H1 (cell line): Measurements from ENCODE around the gene CUTA. TPM values are rescaled to one million over a fixed set of nuclear protein-coding genes. Genes with fewer than 3 reads are reported as not detected.

ENCODE experiments used
- CTCF ChIA-PET: fragments of 300-600 bp; sonication (Branson Sonifier 250); formaldehyde crosslinking; loops from one replicate; lab custom pipeline; 2021; ENCODE audit not compliant: partially characterized antibody; lab: Charles Lee
- POLR2A ChIA-PET: fragments of 300-600 bp; sonication (Branson Sonifier 250); formaldehyde crosslinking; loops from one replicate; lab custom pipeline; 2021; ENCODE audit warnings: inconsistent platforms; ENCODE audit not compliant: partially characterized antibody; lab: Charles Lee
- DNase-seq, 2 experiments: peaks; one replicate each; pipeline versions ENCODE4 v3.0.0 to v3.0.0-alpha.2; 2010 to 2022; ENCODE audit warnings: low spot score in 2 of 2, low read depth in 1 of 2, mixed read lengths in 1 of 2
- FAIRE-seq: peaks from 2 replicates; lab custom pipeline; 2011; peaks lifted over from hg19 to GRCh38; lab: Jason Lieb, UNC
- H2AFZ ChIP-seq: 2 replicates; pipeline ENCODE4 v1.8.1; 2012; ENCODE audit warnings: low read length, inconsistent platforms
- H2AK5ac ChIP-seq: 2 replicates; pipeline ENCODE4 v1.6.1; 2013; ENCODE audit warnings: low read depth, low read length
- H2BK120ac ChIP-seq: replicated peaks from 2 replicates; pipeline ENCODE3; 2013; ENCODE audit warnings: low read depth, low read length, inconsistent platforms
- H2BK12ac ChIP-seq: 2 replicates; pipeline ENCODE4 v1.6.1; 2013; ENCODE audit warnings: low read depth, low read length
- H2BK15ac ChIP-seq: 2 replicates; pipeline ENCODE4 v1.6.1; 2013; ENCODE audit warnings: low read length
- H2BK20ac ChIP-seq: 2 replicates; pipeline ENCODE4 v1.6.1; 2013; ENCODE audit warnings: low read length
- H2BK5ac ChIP-seq: 2 replicates; pipeline ENCODE4 v1.6.1; 2013; ENCODE audit warnings: low read depth, low read length
- H3K14ac ChIP-seq: 2 replicates; pipeline ENCODE4 v1.6.1; 2013; ENCODE audit warnings: inconsistent platforms; ENCODE audit not compliant: insufficient read length
- H3K18ac ChIP-seq: 2 replicates; pipeline ENCODE4 v1.6.1; 2013; ENCODE audit warnings: low read length; ENCODE audit errors: extremely low read depth
- H3K23ac ChIP-seq: 2 replicates; pipeline ENCODE4 v1.6.1; 2013; ENCODE audit warnings: inconsistent platforms; ENCODE audit not compliant: insufficient read length
- H3K23me2 ChIP-seq: 2 replicates; pipeline ENCODE4 v1.6.1; 2013; ENCODE audit warnings: low read depth, low read length
- H3K27ac ChIP-seq: 2 replicates; pipeline ENCODE4 v1.6.1; 2011; ENCODE audit warnings: low read depth, low read length, inconsistent platforms
- H3K27me3 ChIP-seq, 4 experiments: replicated peaks in 1 of 4; 1 replicate in 1 of 4; 2 replicates in 3 of 4; pipeline versions ENCODE4 v1.6.1 to v1.8.1; 2011 to 2013; ENCODE audit warnings: low read length in 3 of 4, mild to moderate bottlenecking in 3 of 4, inconsistent platforms in 2 of 4, mixed read lengths in 2 of 4, moderate library complexity in 1 of 4; ENCODE audit not compliant: control insufficient read depth in 3 of 4, insufficient read depth in 3 of 4; ENCODE audit errors: extremely low read depth in 1 of 4
- H3K36me3 ChIP-seq, 4 experiments: 2 replicates each; pipeline versions ENCODE4 v1.6.1 to v1.8.1; 2011 to 2013; ENCODE audit warnings: mild to moderate bottlenecking in 4 of 4, low read length in 3 of 4, moderate library complexity in 2 of 4, control low read depth in 1 of 4, inconsistent platforms in 1 of 4; ENCODE audit not compliant: insufficient read depth in 4 of 4, control insufficient read depth in 2 of 4
- H3K4ac ChIP-seq: replicated peaks from 2 replicates; pipeline ENCODE3; 2013; ENCODE audit warnings: low read length, low read depth, mixed read lengths, inconsistent platforms; ENCODE audit not compliant: insufficient read length
- H3K4me1 ChIP-seq, 4 experiments: replicated peaks in 1 of 4; 1 replicate in 1 of 4; 2 replicates in 3 of 4; pipeline versions ENCODE4 v1.6.1 to v1.8.1; 2011 to 2013; ENCODE audit warnings: low read length in 3 of 4, inconsistent platforms in 2 of 4, mixed read lengths in 1 of 4; ENCODE audit not compliant: insufficient read depth in 4 of 4, control insufficient read depth in 3 of 4
- H3K4me2 ChIP-seq, 2 experiments: 2 replicates each; pipeline versions ENCODE4 v1.6.1 to v1.8.1; 2011 to 2013; ENCODE audit warnings: low read depth in 2 of 2, low read length in 2 of 2, control low read depth in 1 of 2, inconsistent platforms in 1 of 2, mild to moderate bottlenecking in 1 of 2; ENCODE audit not compliant: insufficient read depth in 1 of 2
- H3K4me3 ChIP-seq, 4 experiments: fragments of 200-600, 300-600 bp in 1 of 4; sonication (generic), shearing (Covaris generic), sonication (Bioruptor Twin) in 1 of 4; 2 replicates each; pipeline versions ENCODE4 v1.5.1 to v1.8.1; 2011 to 2016; ENCODE audit warnings: low read length in 4 of 4, low read depth in 3 of 4, control low read depth in 2 of 4, inconsistent platforms in 2 of 4, mild to moderate bottlenecking in 2 of 4, mixed read lengths in 1 of 4, moderate library complexity in 1 of 4; ENCODE audit not compliant: insufficient read depth in 2 of 4; ENCODE audit errors: extremely low read depth in 1 of 4
- H3K56ac ChIP-seq: replicated peaks from 2 replicates; pipeline ENCODE3; 2013; ENCODE audit warnings: low read depth, mild to moderate bottlenecking, mixed read lengths, low read length, inconsistent platforms; ENCODE audit not compliant: insufficient read length
- H3K79me1 ChIP-seq: 2 replicates; pipeline ENCODE4 v1.6.1; 2013; ENCODE audit warnings: low read depth, low read length, control low read depth
- H3K79me2 ChIP-seq, 2 experiments: 2 replicates each; pipeline versions ENCODE4 v1.6.1 to v1.8.1; 2012 to 2013; ENCODE audit warnings: low read length in 2 of 2, mild to moderate bottlenecking in 2 of 2, inconsistent platforms in 1 of 2; ENCODE audit not compliant: insufficient read depth in 2 of 2, control insufficient read depth in 1 of 2
- H3K9ac ChIP-seq, 4 experiments: replicated peaks in 1 of 4; 1 replicate in 1 of 4; 2 replicates in 3 of 4; pipeline versions ENCODE4 v1.6.1 to v1.8.1; 2011 to 2013; ENCODE audit warnings: low read depth in 3 of 4, low read length in 3 of 4, control low read depth in 2 of 4, mild to moderate bottlenecking in 2 of 4, moderate library complexity in 2 of 4, inconsistent platforms in 1 of 4; ENCODE audit errors: extremely low read depth in 1 of 4
- H3K9me3 ChIP-seq, 2 experiments: 2 replicates each; pipeline versions ENCODE4 v1.6.1 to v1.8.1; 2012 to 2013; ENCODE audit warnings: mild to moderate bottlenecking in 2 of 2, moderate library complexity in 2 of 2, control low read depth in 1 of 2, inconsistent platforms in 1 of 2, low read depth in 1 of 2, low read length in 1 of 2, mixed read lengths in 1 of 2; ENCODE audit not compliant: insufficient read depth in 2 of 2
- H4K20me1 ChIP-seq, 2 experiments: replicated peaks in 1 of 2; 2 replicates each; pipeline versions ENCODE3 to v1.8.1; 2011 to 2013; ENCODE audit warnings: inconsistent platforms in 2 of 2, low read length in 2 of 2, mild to moderate bottlenecking in 1 of 2; ENCODE audit not compliant: insufficient read depth in 2 of 2, control insufficient read depth in 1 of 2
- H4K5ac ChIP-seq: 2 replicates; pipeline ENCODE4 v1.6.1; 2013; ENCODE audit warnings: low read length, low read depth, mixed read lengths, inconsistent platforms; ENCODE audit not compliant: insufficient read length
- H4K8ac ChIP-seq: 2 replicates; pipeline ENCODE4 v1.8.0; 2013; ENCODE audit warnings: mild to moderate bottlenecking, moderate library complexity, low read length, inconsistent platforms; ENCODE audit not compliant: insufficient read depth; ENCODE audit errors: extremely low read depth
- H4K91ac ChIP-seq: replicated peaks from 2 replicates; pipeline ENCODE3; 2013; ENCODE audit warnings: low read length, mixed read lengths, inconsistent platforms; ENCODE audit not compliant: insufficient read length
- BACH1 ChIP-seq: IDR thresholded peaks from 2 replicates; pipeline ENCODE4 v1.6.1; 2012; ENCODE audit warnings: low read length, improper control_type of control experiment
- BCL11A ChIP-seq, 2 experiments: IDR thresholded peaks; one replicate each; pipeline ENCODE4 v1.6.1; 2011; ENCODE audit warnings: low read depth in 2 of 2, low read length in 2 of 2, mild to moderate bottlenecking in 2 of 2
- CHD1 ChIP-seq: IDR thresholded peaks from 2 replicates; pipeline ENCODE4 v1.6.1; 2012; ENCODE audit warnings: low read depth, low read length, improper control_type of control experiment
- CREB1 ChIP-seq: IDR thresholded peaks from 2 replicates; pipeline ENCODE4 v1.6.1; 2012; ENCODE audit warnings: inconsistent platforms
- GABPA ChIP-seq: IDR thresholded peaks from 2 replicates; pipeline ENCODE4 v1.6.1; 2011; ENCODE audit warnings: mild to moderate bottlenecking, low read length, moderate library complexity, borderline replicate concordance; ENCODE audit not compliant: insufficient read depth
- JUND ChIP-seq: IDR thresholded peaks from 2 replicates; pipeline ENCODE4 v1.6.1; 2011; ENCODE audit warnings: mild to moderate bottlenecking, improper control_type of control experiment, low read length
- POLR2AphosphoS5 ChIP-seq: IDR thresholded peaks from 2 replicates; pipeline ENCODE4 v1.6.1; 2011; ENCODE audit warnings: low read depth, low read length
- POU5F1 ChIP-seq: IDR thresholded peaks from 2 replicates; pipeline ENCODE4 v1.6.1; 2011; ENCODE audit warnings: low read depth, mild to moderate bottlenecking, low read length, moderate library complexity
- SP1 ChIP-seq: IDR thresholded peaks from 2 replicates; pipeline ENCODE4 v1.6.1; 2011; ENCODE audit warnings: low read depth, low read length
- SRF ChIP-seq: IDR thresholded peaks from 2 replicates; pipeline ENCODE4 v1.6.1; 2011; ENCODE audit warnings: mild to moderate bottlenecking, low read depth, low read length, moderate library complexity
- WGBS, 2 experiments: shearing (Covaris generic) in 1 of 2; methylation state at CpG; one replicate each; pipeline versions ENCODE4 v1.1.6 to v1.1.7; 2013 to 2015; ENCODE audit warnings: low lambda C conversion rate in 2 of 2, mixed read lengths in 2 of 2, inconsistent platforms in 1 of 2, low coverage in 1 of 2, missing lambda C conversion rate in 1 of 2; ENCODE audit not compliant: insufficient replicate concordance in 2 of 2, insufficient coverage in 1 of 2, insufficient read length in 1 of 2; ENCODE audit errors: extremely low coverage in 1 of 2, missing lambda C conversion rate in 1 of 2; 5-methylcytosine and 5-hydroxymethylcytosine counted together
- polyA plus RNA-seq, 7 experiments: library from polyadenylated mRNA; depleted of rRNA in 3 of 7; stranded (reverse) in 5 of 7; unstranded in 2 of 7; fragments of >200 nt in 5 of 7; fragments of 200-250 nt in 2 of 7; gene quantifications; 1 replicate in 5 of 7; 2 replicates in 1 of 7; 4 replicates in 1 of 7; pipeline versions ENCODE4 v1.2.1 to v1.2.3, GENCODE V29; 2011 to 2013; ENCODE audit warnings: missing spikeins in 2 of 7, mixed read lengths in 2 of 7
- total RNA-seq: library from RNA; stranded (reverse); fragmentation: NEBNext Ultra II Directional; extraction: Animal tissue kit (Norgen Biotek cat#: 25700); gene quantifications from 2 replicates; pipeline ENCODE4 v1.2.1, GENCODE V29; 2021
- TF ChIP-seq, protein P1 (sequence below): IDR thresholded peaks from 2 replicates; pipeline ENCODE4 v1.6.1; 2012; ENCODE audit warnings: inconsistent platforms

CUTA gene
- total and polyA plus RNA-seq, 2 of the 8 experiments (the other 6 are each of a cell fraction or from before 2014, with no cell fraction given) = 297 to 460 TPM

DNA sequence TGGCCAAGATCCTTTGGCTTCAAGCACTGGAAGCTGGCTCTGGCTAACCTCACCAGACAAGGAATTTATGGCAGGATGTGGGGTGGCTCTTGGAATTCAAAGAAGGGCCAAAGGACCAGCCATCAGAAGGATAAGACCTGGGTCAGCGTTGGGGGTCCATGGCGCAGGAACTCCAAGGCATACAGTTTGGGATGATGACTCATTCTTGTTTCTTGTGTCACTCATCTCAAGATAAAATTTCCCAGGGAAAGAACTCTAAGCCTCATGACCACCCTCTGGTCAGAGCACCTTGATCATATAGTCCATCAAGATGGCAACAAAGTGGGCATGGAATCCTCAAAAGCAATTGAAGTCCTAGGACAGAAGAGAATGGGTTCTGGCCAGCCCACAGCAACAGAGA lies 41.3 kb upstream of the CUTA start:
- Histone ChIP-seq H4K5ac (no peak overlapping the region), H3K79me2 (peaks cover 0 to 13% of the 10 kb centered on the region in 2 experiments; a peak in 2 of 4 replicates), H3K4ac (no peak overlapping the region), H2BK20ac (no peak overlapping the region), H3K4me3 (no peak overlapping the region), H3K79me1 (peaks cover 5% of the 10 kb centered on the region; the same call in 1 of the 2 replicates), H3K4me1 (peaks cover 0 to 5% (median 4%) of the 10 kb centered on the region in 4 experiments; a peak in 5 of 7 replicates), H2BK15ac (no peak overlapping the region; the same call in 1 of the 2 replicates), H3K23ac (no peak overlapping the region), H3K14ac (no peak overlapping the region), H3K23me2 (peaks cover 5% of the 10 kb centered on the region), H3K4me2 (no peak overlapping the region), H4K20me1 (no peaks in the 10 kb centered on the region), H4K91ac (no peak overlapping the region), H2AK5ac (no peak overlapping the region), H3K18ac (no peak overlapping the region), H2BK12ac (no peak overlapping the region), H3K36me3 (peaks cover 10 to 12% (median 11%) of the 10 kb centered on the region in 4 experiments; a peak in 5 of 8 replicates), H2BK5ac (no peak overlapping the region), H3K9ac (no peak overlapping the region), H3K27ac (no peak overlapping the region), H2AFZ (no peak overlapping the region), H4K8ac (no peak overlapping the region), H3K9me3 (no peaks in the 10 kb centered on the region), H2BK120ac (no peak overlapping the region), H3K56ac (no peak overlapping the region), H3K27me3 (no peaks in the 10 kb centered on the region)
- FAIRE-seq = no peak
- CTCF ChIA-PET = interaction anchor here (1.3 kb wide), 1 partner anchor 28 kb away, joined by 3 read pairs; no protein-coding TSS in a partner anchor
- DNase-seq = no peak
- POLR2A ChIA-PET = interaction anchor here (1.1 to 17.2 kb wide), 5 partner anchors 8 to 182 kb away, joined by 4 to 381 read pairs (median 6); partner anchors contain the start of gene B3GALT4
- TF ChIP-seq POLR2AphosphoS5 (no peak), GABPA (no peak), BACH1 (no peak), BCL11A (IDR thresholded peaks at IDR 0.05; ENCODE audit: low read depth in 2 of 2, low read length in 2 of 2) (no peak), CHD1 (no peak), POU5F1 (no peak), CREB1 (no peak), SP1 (no peak), SRF (no peak), JUND (no peak)
- TF ChIP-seq, protein P1, sequence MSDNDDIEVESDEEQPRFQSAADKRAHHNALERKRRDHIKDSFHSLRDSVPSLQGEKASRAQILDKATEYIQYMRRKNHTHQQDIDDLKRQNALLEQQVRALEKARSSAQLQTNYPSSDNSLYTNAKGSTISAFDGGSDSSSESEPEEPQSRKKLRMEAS = no peak
- 90% methylated on average over 2 of the region's 2 CpGs; no CpG with 5 or more reads in 1 of the 2 experiments for WGBS, 2 experiments
